SIG-M5 treated with dmso at 0.1 percent for 504 hours (cell line): ENCODE measurements around the gene ADARB1.

Experiments
- DNase-seq: peaks from one replicate; lab custom pipeline; 2025; ENCODE audit not compliant: unreplicated experiment; lab: John Stamatoyannopoulos, UW

ADARB1 gene

GRCh38 chr21:45246386-45247320 is 172.3 kb downstream of the ADARB1 start:
- no peak for DNase-seq

DNA sequence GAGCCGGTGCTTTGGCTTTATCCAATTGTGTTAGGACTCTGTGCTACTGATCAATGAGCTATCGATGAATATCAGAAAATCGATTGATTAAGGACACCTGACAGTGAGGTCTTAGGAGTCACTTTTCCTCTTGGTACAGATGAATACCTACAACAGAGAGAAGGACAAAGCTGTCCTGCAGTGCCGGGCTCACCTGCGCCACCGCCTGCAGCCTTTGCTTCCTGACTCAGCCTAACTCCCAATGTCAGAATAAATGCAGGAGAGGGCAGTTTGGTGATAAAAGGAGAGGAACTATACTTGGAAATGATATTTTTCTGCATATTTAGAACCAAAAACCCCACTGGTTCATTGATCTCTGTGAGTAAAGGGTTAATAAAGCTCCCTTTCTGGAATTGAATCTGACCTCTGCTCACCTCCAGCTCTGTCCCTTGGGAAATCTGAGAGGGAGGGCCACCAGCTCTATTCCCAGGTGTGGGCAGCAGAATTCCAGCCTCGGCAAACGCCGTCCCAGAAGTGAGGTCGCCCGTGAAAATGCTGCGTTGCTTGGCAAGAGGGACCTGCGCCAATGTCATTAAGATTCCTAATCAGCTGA is 174.0 kb downstream of the ADARB1 start:
- no peak for DNase-seq

- no peak for DNase-seq
Measured at GRCh38 chr21:45248893-45249381, 174.6 kb downstream of the ADARB1 start.

GRCh38 chr21:45249626-45250025 is 175.2 kb downstream of the ADARB1 start:
- no peak for DNase-seq

GRCh38 chr21:45250272-45250671 is 175.9 kb downstream of the ADARB1 start:
- DNase-seq = no peak

DNA sequence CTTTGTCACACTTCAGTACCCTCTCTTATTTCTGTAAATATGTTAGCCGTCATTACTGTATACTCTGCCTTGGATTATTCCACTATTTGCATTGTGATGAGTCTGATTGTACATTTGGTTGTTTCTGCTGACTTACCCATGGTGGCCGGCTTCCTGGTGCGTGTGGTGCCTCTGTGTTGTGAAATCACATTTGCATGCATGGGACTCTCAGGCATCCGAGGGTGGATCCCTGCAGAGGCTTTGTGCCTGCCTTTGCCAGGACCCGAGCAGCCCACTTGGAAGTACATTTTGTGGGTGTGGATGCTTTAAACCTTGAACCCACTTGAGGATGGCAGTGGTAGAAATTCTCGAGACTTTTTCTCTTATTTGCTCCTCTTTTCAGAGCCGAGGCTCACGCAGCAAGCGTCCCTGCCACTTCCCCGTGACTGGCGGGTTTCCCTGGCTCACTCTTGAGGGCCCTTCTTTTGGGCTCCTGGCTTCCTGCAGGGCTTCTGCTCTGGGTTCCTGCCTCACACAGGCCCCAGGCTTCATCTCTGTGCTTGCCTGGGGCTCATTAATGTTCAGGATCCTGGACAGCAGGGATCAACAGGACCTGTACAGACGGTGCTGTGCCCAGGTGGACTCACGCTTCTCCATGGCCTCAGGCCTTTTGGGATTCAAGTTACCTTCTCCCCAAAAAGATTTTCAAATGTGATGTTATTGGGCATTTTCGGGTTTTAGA is 176.7 kb downstream of the ADARB1 start:
- no peak for DNase-seq

GRCh38 chr21:45251635-45252447 is 177.5 kb downstream of the ADARB1 start:
- DNase-seq = no peak

DNA sequence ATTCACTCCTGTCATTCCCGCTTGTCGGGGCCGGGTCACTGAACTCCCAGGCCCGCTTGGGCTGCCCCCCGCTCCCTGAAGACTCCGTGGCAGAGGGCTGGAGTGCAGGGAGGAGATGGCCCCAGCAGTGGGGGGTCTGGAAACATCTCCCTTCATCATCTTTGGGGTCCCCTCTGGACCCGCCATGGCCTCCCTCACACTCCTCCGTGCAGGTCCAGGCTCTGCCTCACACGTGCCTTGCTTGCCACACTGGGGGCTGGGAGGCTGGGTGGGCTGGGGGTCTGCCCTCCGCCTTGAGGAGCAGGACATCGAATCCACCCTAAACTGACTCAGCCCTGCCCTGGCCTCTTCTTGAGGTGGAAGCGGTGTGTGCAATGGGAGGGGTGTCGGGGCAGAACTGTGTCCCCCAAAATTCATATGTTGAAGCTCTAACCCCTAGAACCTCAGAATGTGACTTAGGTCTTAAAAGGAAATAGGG is 178.1 kb downstream of the ADARB1 start:
- no peak for DNase-seq

DNA sequence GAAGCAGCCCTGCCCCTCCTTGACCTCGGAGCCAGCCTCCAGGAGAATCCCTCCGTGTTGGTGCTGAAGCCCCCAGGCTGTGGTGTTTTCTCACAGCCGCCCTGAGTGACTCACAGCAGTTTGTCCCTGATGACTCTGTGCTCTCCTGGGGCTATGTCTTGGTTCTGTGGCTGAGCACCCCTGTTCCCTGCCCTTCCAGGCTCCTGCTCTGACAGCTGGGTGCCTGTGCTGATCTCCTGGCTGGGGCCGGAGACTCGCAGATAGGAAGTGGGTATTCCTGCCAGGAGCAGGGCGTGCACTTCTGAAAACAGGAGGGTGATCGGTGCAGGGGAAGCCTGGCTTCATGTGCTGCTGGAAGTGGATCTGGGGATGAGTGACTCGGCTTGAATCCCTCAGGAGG is 178.8 kb downstream of the ADARB1 start:
- no peak for DNase-seq

- DNase-seq = no peak
Measured at GRCh38 chr21:45253633-45254459, 179.5 kb downstream of the ADARB1 start.

DNA sequence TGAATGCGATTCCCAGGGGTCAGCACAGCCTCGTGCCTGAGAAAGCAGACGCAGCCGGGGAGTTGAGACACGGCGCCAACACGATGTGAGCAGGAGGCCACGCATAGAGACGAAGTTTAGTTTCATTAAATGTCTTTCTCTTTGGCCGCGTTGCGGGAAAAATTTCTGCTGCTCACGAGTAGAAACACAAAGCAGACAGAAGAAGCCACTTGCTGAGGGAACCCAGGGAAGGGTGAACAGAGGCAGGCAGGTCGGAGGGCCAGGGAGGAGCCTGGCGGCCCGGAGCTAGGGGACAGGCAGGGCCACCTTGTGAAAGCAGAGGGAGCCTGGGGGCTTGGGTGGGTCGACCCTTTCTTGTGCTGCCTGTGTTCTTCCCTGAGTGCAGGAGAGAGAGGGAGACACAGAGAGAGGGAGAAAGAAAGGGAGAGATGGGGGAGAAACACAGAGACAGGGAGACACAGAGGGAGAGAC is 180.1 kb downstream of the ADARB1 start:
- DNase-seq = no peak

GRCh38 chr21:45255381-45256020 is 181.1 kb downstream of the ADARB1 start:
- no peak for DNase-seq

DNA sequence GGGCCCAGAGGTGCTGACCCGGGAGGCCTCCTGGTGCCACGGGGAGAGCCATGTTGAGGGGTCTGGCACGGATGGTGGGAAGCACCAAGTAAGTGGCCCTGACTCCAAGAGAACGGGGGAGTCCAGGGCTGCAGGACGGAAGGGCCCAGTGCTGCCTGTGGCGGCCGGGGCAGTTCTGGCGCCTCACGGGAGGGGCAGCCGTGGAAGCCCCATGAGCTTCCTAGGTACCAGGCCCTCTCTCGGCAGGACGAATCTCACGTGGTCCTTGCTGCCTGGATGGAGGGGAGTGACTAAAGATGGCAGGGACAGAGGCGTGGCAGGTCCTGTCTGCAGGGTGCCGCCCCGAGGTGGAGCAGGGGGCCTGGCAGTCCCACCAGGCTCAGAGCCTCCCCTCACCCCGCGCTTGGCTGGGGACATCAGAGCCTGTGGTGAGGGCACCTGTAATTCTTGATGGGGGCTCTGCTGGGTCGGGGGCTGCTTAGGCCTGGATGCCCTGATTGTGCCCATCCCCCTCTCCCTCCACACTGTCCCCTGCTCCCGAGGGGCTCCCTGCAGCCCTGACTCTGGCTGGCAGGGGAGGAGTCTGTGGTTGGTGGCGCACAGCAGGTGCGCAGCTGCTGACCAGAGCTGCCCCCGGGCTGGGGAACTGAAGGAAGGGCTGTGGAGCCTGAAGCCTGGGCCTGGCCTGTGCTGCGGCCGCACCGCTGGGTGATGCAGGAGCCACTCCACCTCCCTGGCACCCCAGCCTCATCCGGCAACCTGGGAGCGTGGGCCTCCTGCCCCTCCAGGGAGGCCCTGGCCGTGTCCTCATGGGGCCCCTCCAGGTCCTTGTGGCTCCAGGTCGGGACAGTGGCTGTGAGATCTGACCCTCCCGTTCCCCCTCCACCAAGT is 181.9 kb downstream of the ADARB1 start:
- DNase-seq = no peak

DNA sequence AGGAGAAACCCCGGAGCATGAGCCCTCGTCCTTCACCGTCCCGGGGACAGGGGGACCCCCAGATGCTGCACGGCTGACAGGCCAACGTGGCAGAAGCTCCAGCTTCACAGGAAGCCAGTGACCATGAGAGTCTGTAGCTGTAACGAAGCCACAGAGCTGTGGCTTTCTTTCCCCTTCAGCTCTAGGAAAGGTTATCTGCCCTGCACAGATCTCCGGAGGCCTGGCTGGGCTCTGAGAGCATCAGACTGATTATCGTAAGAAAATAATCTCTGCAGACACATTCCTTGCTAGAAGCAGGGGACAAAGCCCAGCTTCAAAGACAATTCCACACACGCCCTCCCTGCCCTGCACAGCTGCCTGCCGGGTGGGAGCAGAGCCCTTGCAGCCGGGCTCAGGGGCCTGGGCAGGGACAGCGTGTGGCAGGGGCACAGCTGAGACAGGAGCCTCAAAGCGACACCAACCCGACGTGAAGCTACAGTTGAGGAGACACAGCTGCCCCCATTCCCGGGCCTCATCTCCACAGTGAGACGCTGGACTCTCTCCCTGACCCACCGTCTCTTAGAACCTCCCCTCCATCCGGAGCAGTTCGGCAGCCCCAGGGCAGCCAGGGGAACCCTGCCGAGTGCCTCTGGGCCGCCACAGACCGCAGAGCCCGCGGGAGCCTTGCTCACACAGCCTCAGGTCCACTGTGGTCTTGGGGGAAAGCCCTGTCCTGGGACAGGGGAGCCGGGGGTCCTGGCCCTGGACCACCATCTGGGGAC is 182.7 kb downstream of the ADARB1 start:
- DNase-seq = no peak

DNA sequence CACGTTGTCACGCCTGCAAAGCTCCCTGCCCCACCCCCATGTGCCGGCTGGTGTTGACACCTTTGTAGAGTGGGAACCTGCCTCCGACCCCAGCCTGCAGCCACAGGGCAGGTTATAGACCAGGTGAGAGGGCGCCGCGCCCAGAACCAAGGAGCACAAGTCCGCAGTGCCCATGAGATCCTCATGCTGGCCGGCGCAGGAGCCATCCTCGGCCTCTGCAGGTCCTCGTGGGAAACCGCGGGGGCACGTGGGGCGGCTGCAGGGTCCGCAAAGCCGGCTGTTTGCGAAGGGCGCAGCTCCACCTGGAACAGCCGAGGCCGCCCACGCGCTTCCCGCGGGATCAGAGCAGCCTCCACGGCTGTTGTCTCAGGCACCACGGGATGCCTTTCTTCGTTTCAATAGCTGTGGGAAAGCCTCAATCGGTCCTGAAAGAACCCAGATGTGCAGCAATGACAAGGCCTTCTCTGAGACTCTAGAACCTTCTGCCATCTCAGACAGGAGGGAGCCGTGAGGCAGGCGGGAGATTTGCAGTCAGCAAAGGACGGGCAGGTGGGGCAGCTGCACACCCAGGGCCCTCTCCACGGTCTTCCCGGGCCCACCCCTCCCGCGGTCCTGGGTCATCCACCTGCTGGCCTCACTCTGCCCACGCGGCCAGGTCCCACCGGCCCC is 183.4 kb downstream of the ADARB1 start:
- DNase-seq = no peak

DNA sequence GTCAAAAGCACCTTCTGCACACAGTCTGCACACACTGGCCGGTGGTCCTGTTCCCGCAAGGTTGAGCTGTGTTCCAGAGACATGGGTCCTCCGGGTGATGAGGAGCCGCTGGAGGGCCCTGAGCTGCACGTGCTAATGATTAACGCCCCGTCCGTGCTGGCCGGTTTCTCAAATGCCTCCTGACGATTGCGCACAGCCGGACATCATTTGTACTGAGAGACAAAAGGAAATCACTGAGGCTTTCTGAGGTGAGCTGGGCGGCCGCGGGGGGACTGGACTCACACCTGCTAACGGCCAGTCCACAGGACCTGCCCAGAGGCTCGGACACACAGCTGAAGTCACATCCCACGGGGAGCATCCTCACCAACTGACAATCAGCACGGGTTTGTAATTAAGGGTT is 184.1 kb downstream of the ADARB1 start:
- DNase-seq = no peak
